Fibroblast of the aortic adventitia (primary cell): ENCODE measurements around the gene ACTL6B. TPM values are rescaled to one million over a fixed set of nuclear protein-coding genes. Genes with fewer than 3 reads are reported as not detected.

Source experiments
- DNase-seq: peaks from one replicate; pipeline ENCODE4 v3.0.0-alpha.2; 2010; ENCODE audit warnings: low read depth
- H3K4me3 ChIP-seq: 2 replicates; pipeline ENCODE4 v1.5.1; 2011; ENCODE audit warnings: low read depth, mild to moderate bottlenecking, control low read depth, low read length, moderate library complexity
- total RNA-seq: library from RNA; depleted of rRNA; stranded (reverse); fragments of >200 nt; gene quantifications from 2 replicates; pipeline ENCODE4 v1.2.3, GENCODE V29; 2012; ENCODE audit warnings: low replicate concordance
- TF ChIP-seq, protein P1 (sequence below): IDR thresholded peaks from 2 replicates; pipeline ENCODE4 v1.5.1; 2011; ENCODE audit warnings: mild to moderate bottlenecking, low read length, control low read depth, inconsistent platforms; ENCODE audit not compliant: insufficient read depth

ACTL6B gene
- total RNA-seq, 1 donor = not detected

DNA sequence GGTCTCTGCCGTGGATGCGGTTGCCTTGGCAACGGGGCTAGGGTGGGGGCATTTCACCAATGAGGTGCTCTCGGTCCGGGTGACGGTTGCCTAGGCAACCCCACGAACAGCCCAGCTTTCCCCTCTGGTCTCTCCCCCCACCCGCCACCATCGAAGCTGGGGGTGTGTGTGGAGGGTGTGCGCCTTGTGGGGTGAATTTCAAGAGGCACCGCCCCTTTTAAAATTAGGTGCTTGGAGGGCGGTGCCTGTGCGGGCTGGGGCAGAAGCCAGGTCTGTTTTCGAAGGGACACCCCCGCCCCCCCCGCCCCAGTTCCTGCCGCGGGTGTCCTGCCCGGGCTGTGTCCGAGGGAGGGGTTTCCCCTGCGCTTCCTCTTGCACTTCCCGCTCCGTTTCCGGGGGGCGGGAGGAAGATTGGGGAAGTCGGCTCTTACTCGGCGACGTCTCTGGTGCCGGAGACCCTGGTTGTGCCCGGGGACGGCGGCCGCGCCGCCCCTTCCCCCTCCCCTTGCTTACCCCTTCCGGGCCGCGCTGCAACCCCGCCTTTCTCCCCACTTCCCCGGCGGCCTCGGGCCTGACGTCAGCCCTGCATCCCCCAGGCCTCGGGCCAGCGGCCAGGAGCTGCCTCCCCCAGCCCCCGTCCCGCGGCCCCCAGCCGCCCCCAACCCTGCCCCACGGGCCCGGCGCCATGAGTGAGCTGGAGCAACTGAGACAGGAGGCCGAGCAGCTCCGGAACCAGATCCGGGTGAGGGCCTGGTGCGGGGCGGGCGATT lies 19.5 kb upstream of the ACTL6B start:
- peak overlapping the region; percentile 85 for H3K4me3 ChIP-seq
- peak; percentile 63 for DNase-seq
- TF ChIP-seq, protein P1, sequence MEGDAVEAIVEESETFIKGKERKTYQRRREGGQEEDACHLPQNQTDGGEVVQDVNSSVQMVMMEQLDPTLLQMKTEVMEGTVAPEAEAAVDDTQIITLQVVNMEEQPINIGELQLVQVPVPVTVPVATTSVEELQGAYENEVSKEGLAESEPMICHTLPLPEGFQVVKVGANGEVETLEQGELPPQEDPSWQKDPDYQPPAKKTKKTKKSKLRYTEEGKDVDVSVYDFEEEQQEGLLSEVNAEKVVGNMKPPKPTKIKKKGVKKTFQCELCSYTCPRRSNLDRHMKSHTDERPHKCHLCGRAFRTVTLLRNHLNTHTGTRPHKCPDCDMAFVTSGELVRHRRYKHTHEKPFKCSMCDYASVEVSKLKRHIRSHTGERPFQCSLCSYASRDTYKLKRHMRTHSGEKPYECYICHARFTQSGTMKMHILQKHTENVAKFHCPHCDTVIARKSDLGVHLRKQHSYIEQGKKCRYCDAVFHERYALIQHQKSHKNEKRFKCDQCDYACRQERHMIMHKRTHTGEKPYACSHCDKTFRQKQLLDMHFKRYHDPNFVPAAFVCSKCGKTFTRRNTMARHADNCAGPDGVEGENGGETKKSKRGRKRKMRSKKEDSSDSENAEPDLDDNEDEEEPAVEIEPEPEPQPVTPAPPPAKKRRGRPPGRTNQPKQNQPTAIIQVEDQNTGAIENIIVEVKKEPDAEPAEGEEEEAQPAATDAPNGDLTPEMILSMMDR = no peak

GRCh38 chr7:100675105-100675451 lies 18.8 kb upstream of the ACTL6B start:
- TF ChIP-seq, protein P1 = no peak
- DNase-seq = no peak
- peak overlapping the region; percentile 85 for H3K4me3 ChIP-seq

DNA sequence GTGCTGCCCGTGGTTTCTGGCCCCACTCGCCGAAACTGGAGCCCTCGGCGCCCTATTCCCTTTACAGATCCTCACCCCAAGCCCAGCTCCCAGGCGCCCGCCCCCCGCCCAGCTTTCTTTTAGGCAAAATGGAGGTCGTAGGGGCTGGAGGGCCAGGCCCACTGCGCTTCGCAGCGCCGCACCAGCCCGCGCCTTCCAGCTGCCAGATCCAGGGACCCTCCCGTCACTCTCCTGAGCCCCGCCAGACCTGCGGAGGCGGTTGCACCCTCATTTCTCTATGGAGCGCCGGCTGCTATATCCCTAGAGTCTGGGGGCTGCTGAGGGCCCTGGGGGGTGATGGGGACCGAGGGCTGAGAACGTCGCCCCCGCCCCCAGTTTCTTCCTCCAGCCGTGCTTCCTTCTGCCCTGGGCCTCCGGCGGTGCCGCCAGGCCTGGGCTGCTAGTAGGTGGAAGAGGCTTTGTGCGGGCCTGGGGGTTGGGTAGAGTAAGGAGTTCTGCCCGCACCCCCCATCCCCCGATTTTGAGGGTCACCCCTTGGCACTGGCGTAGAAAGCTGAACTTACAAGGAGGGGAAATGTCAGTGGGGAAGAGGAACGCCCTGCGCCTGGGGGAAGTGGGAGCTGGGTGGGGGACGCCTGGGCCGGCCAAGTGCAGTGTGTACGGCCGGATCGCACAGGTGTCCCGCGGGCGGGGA lies 18.3 kb upstream of the ACTL6B start:
- H3K4me3 ChIP-seq = peak overlapping the region; percentile 85
- TF ChIP-seq, protein P1 = no peak
- no peak for DNase-seq

DNA sequence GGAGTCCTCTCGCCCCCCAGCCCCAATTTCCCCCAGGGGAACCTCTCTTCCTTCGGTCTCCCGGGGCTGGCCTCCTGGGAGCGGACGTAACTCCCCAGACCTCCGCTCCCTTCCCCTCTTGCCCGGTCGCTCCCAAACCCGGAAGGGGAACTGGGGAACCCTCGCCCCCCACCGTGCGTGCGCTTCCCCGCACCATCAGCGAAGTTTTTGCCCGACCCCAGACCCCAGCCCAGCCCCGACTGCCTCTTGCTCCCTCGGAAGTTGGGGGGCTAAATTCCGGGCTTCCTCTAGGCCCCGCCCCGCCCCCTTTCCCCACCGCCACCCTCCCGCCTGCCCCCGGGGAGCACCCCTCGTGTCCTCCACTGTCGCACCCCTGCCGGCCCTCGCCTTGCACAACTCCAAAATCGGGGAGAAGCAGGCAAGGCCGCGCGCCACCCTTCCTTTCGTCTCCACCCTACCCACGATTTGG lies 17.7 kb upstream of the ACTL6B start:
- TF ChIP-seq, protein P1 = no peak
- DNase-seq = peak; percentile 38
- H3K4me3 ChIP-seq = peak overlapping the region; percentile 85

- H3K4me3 ChIP-seq = peak within 1 kb of the TSS; percentile 85
- TF ChIP-seq, protein P1 = no peak
- DNase-seq = peak; percentile 99
Observed at GRCh38 chr7:100673302-100673941, 17.2 kb upstream of the ACTL6B start, which contains the start of gene GNB2. Gene GNB2, plus strand, starts transcription at chr7:100673740. Its CDS starts 2,526 bp downstream, at chr7:100676266.

GRCh38 chr7:100671353-100672327 lies 15.4 kb upstream of the ACTL6B start:
- no peak overlapping the region for H3K4me3 ChIP-seq
- no peak for DNase-seq
- TF ChIP-seq, protein P1 = no peak
